Activated CD8-positive, alpha-beta memory T cell treated with anti-CD3 and anti-CD28 coated beads, Interleukin-2, amount 50 U/mL, for 24 hours (primary cell): ENCODE data around the gene UBE2L3.
"Not testable (repeated sequence)": the region's sequence is repeated elsewhere in the genome, so short reads cannot be mapped to it uniquely, and the experiment has no call there.

Source experiments
- DNase-seq: peaks from one replicate; pipeline ENCODE4 v3.0.0-alpha.2; 2020; ENCODE audit errors: extremely low read depth

Gene UBE2L3

DNA sequence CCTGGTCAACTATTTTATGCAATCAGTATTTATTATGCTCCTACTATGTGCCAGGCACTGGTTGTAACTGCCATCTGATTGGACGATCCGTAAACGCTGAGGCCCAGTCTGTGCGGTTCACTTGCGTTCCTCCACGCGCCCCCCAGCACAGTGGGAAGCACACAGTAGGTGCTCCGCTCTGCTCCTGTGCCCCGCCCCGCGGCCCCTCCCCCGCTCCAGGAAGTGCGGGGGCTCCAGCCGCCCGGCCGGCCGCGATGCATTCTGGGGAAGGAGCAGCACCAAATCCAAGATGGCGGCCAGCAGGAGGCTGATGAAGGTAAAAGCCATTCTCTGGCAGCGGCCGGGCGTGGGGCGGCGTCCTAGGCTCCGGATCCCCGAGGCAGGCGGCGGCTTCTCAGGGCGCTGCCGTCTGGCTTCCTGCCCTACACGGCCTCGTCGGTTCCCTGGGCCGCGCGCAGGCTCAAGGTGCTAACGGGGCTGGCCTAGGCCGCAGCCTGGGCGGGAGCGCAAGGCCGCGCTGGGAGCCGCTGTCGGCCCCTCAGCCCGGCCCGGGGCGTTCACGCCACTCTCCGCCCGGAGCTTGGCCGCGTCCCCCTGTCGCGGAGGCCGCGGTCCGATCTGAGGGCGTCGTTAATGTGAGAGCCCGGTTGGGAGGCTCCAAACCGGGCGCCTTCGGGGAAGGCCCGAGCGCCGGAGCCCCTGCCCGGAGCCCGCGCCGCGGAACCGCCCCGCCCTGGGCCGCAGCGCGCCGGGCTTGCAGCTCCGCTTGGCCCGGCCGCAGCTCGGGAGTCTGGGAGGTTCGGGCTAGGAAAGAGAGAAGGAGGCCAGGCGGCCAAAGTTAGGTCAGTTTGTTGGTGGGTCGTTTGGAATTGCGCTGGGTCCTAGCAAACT lies at the start of gene UBE2L3:
Gene UBE2L3 (plus strand): TSS at position 259 of the 891 bp plus-strand sequence. CDS start 31 bp downstream, at position 290.
- DNase-seq = peak; percentile 41

GRCh38 chr22:21526705-21527500 lies 40.6 kb upstream of the UBE2L3 start:
- DNase-seq = not testable (repeated sequence)

DNA sequence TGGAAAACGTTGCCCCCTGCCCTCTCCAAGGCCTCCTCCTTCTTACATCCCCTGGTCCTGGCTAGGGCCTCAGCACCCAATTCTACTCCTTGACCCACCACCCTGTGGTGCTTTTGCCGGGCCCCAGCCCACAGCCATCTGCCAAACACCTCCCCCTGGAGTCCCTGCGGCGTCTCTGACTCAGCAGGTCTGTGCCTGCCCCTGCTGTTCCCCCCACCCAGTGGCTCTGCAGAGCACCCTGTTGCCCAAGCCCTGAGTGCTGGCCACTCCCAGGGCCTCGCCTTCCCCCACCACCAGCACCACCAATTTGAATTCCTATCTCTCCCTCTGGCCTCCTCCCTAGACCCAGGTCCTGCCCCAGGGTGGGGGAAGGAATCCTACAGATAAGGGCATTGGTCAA lies 36.0 kb upstream of the UBE2L3 start:
- not testable (repeated sequence) for DNase-seq

- DNase-seq = not testable (repeated sequence)
Observed at GRCh38 chr22:21532863-21533648, 34.5 kb upstream of the UBE2L3 start.

GRCh38 chr22:21539862-21540261 lies 27.7 kb upstream of the UBE2L3 start:
- not testable (repeated sequence) for DNase-seq

DNA sequence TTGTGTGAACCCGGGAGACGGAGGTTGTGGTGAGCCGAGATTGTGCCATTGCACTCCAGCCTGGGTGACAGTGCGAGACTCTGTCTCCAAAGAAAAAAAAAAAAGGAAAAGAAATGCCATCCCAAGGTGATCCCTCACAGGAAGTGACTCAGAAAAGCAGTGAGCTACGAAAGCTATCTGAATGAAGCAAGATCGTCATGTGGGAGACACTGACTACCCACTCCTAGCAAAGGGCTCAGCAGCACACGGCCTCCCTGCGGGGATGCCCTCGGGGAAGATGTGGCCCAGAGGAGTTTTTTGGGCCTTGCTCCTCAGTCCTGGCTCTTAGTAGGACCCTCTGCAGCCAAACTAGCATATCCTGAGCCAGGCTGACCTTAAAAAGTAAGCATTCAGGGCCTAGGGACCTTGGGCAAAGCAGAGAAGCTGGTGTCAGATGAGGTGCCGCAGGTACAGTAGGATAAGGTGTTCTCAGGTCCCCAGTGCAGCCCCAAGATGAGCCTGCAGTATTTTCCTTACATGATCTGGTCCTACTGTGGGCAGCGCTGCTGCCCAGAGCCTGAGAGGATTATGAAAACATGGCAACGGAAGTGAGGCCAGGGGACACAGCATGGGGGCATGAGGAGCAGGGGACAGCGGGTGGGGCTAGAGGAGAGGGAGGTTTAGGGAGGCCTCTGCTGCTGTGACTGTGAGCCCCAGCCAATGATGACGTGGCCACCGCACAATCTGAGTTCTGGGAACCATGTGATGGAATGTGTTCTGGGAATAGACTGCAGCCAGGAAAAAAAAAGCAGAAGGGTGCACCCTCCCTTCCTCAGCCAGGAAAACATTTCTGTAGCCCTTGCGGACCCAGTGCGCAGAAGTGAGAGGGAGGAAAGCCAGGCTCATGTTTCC lies 22.8 kb upstream of the UBE2L3 start:
- not testable (repeated sequence) for DNase-seq

DNA sequence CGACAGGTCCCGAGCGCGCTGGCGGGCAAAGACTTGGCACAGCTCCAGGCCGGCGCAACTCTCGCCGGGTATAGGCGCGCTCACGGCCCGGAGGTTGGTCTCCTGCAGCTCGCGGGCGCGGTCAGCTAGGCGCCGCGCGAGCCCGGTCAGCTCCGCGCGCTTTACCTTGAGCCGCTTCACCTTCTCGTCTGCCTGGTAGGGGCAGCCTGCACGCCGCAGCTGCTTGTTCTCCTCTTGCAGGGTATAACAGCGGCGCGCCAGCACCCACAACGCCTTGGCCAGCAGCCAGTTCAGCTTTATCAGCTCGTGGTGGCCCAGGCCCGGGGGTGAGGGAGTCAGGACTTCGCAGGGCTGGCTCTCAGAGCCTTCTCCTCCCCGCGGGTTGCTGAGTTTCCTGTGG lies 18.0 kb upstream of the UBE2L3 start:
- not testable (repeated sequence) for DNase-seq

DNA sequence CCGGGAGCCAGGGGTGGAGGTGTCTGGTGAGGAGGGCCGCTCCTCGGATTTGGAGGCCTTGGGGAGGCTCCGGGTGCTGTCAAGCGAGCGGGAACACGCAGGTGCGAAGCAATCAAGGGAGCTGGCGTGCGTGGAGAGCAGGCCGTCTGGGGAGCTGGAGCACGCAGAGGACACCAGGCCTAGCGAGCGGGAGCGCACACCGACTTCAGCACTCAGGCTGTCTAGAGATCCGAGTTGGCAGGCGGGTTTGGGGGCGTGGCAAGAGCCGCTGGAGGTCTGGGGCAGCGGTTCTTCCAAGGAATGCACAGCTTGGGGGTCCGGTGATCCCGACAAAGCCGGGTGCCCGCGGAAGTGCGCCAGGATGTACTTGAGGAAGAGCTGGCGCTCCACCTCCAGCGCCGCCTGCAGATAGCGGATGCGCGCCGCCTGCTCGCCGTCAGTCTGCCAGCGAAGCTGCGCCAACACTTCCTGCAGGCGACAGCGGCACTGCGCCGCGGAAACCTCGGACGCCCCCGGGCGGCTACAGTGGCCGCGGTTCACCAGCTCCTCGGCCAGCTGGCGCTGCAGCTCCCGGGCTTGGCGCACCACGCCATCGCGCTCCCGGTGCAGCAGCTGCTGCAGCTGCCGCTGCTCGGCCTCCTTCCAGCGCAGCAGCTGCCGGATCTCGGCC lies 17.4 kb upstream of the UBE2L3 start:
- DNase-seq = not testable (repeated sequence)

- DNase-seq = not testable (repeated sequence)
Observed at GRCh38 chr22:21550678-21551047, 16.9 kb upstream of the UBE2L3 start.

GRCh38 chr22:21551361-21551760 lies 16.2 kb upstream of the UBE2L3 start, which contains the start of gene RIMBP3C:
Gene RIMBP3C (minus strand): TSS chr22:21551461. CDS start chr22:21550976, 485 bp downstream.
- not testable (repeated sequence) for DNase-seq

DNA sequence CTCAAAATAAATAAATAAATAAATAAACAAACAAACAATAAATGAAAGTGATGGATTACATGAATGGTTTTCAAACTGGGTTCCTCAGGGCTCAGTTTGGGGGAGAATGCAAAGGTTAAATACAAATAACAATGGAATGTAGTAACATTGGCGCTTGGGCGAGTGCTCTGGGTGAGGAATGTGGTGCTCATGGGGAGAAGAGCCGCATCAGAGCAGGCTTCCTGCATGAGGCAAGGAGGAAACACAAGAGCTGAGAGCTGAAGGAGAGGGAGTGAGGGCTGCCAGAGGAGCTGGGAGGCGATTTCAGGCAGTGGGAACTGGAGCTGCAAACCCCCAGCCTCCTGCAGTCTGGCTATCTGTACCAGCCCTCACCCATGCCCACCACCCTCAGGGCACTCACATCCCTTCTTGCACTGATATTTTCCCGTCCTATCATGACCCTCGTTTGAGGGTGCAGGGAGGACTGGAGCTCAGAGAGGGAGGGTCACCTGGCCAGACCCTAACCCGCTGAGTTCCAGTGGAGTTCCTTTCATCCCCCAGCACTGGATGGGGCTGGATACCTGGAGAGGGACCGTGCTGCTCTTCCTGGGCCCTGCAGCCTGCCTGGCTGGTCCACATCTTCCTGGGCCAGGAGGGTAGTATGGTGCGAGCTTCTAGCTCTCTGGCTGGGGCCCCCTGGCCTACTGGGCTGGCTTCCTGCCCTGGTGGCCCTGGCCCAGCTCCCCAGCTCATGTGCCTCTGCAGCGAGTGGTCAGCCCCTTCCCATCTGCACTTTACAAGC lies 8.0 kb upstream of the UBE2L3 start:
- not testable (repeated sequence) for DNase-seq

- DNase-seq = not testable (repeated sequence)
Observed at GRCh38 chr22:21560657-21561056, 6.9 kb upstream of the UBE2L3 start.

- DNase-seq = no peak
Observed at GRCh38 chr22:21563912-21564311, 3.6 kb upstream of the UBE2L3 start.

DNA sequence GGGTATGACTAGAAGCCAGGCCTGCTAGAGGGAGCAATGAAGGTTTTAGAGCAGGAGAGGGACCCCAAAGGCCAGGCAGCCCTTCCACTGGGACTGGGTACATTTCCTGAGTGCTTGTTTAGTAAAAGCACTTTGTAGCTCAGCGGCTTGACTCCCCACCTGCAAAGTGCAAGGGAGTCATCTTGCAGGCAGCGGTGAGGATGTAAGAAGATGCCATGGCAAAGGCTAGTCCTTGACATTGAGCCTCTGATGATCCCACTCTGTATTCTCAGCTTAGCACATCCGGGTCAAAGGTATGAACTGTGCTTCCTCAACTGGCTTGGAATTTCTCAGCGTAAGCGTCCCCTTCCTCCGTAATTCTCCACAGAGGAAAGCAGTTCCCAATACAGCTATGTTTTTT lies 3.1 kb upstream of the UBE2L3 start:
- DNase-seq = no peak

DNA sequence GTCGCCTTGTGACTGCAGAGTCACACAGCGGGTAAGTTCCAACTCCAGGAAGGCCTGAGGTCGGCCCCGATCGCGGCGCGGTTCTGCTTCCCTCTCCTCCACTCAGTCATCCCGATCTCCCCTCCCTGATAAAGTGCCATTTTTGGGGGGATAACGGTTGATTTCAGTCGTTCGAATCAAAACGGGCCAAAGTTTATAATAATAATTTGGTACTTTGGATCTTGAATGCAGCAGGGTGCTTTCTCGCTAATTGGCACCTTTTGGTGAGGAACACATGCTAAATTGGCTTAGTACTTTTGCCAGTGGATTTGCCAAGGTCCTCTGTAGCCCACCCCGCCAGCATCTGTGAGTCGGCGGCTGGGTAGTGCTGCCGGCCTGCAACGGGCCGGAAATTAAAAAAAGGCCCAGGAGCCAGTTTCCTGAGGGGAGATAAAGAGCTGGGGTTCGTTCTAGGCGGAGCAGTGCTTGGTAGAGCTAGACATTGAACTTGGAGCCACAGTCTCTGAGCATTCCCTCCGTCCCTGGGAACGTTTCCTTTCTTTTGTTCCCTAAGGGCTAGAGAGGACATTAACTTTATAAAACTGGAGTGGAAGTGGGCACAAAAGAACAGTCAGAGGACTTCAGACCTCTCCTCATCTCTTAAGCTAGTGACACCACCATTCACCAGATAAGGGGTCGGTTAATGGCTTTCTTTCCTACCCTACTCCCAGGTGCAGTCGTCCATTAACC lies 997 bp downstream of the UBE2L3 start:
- no peak for DNase-seq

DNA sequence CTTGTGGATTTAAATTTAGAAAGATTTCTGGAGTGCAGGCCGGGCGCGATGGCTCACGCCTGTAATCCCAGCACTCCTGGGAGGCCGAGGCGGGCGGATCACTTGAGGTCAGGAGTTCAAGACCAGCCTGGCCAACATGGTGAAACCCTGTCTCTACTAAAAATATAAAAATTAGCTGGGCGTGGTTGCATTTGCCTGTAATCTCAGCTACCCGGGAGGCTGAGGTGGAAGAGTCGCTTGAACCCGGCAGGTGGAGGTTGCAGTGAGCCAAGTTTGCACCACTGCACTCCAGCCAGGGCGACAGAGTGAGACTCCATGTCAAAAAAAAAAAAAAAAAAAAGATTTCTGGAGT lies 1.5 kb downstream of the UBE2L3 start:
- DNase-seq = not testable (repeated sequence)

GRCh38 chr22:21569459-21570170 lies 2.1 kb downstream of the UBE2L3 start:
- no peak for DNase-seq

- DNase-seq = no peak
Observed at GRCh38 chr22:21570398-21570797, 2.9 kb downstream of the UBE2L3 start.
